Heart left ventricle (tissue), 13 donors: Measurements from ENCODE around the gene GGT7.

Source experiments
- CTCF ChIP-seq, 12 donors: fragments of 200-600 bp; sonication (generic) in 4 of 12; IDR thresholded peaks; one replicate each; pipeline versions ENCODE4 v1.5.0 to v1.8.0; 2018 to 2022; ENCODE audit warnings: antibody characterized with exemption in 12 of 12, mild to moderate bottlenecking in 5 of 12
- POLR2A ChIP-seq, 2 donors: fragments of 450-650 bp; IDR thresholded peaks; one replicate each; pipeline ENCODE4 v1.6.1; 2017; ENCODE audit warnings: antibody characterized with exemption in 2 of 2, mild to moderate bottlenecking in 2 of 2, moderate library complexity in 2 of 2
- donor health status: ischemic (EF 13 %, LVEDD 7.1; RV severe dilation, severe dysfunction).
- donor health status: DM: no; HTN: yes; CAD: no.
- donor health status: DM: no; HTN: no; CAD: no.
- donor health status: ischemic (EF 25% LVEDD 6.9; RV normal size, moderate dysfunction).
- donor health status: ischemic (EF 25% LVEDD 5.7; RV mildly dilated, moderate dysfunction).
- donor health status: ischemic (EF 35%, LVEDD 5.7; RV mildly dilated, moderate dysfunction).
- donor health status: nonischemic (EF 11% LVEDD 7.7; RV severe dilation, severe dysfunction).
- donor health status: DM: yes; HTN: yes; CAD: no.
- donor health status: PGD.
- donor health status: ischemic (EF 29% LVEDD 5.4; RV normal size, mild dysfunction).
- donor health status: nonischemic (EF 23%, LVEDD 6.1; RV moderate dilation, normal function).

DNA sequence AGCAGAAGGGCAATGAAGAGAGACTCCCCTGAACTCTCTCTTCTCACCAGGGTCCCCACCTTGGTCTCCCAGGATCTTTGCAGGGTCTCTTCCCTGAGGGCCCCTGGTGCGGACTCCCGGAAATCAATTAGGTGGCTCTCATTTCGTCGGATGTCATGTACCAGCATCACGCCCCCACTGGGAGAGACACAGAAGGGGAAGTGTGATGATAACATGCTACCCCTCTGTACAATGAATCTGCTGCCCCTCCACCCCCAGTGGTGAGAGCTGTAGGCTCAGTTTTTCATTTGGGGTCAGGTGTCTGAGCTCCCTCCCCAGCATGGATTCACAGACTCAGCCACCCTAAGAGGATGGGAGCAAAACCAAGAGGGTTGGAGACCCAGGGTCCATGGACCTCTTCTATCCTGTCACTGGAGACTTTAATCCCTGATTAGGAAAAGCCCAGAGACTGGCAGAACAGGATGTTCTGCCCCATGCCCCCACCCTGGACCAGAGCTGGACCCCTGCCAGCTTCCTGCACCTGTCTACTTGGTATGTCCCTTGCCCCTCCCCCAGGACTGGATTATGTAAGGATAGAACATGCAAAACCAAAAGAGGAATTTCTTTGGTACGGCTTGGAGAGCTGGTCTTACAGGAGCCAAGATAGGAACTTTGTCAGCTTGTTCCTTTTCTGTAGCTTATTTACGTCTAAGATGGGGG, 11.1 kb downstream of the GGT7 start:
- TF ChIP-seq CTCF (IDR thresholded peaks at IDR 0.05), result no peak
- TF ChIP-seq POLR2A (IDR thresholded peaks at IDR 0.05), result no peak
